ENCODE data around the gene ABI2.

Gene ABI2

DNA sequence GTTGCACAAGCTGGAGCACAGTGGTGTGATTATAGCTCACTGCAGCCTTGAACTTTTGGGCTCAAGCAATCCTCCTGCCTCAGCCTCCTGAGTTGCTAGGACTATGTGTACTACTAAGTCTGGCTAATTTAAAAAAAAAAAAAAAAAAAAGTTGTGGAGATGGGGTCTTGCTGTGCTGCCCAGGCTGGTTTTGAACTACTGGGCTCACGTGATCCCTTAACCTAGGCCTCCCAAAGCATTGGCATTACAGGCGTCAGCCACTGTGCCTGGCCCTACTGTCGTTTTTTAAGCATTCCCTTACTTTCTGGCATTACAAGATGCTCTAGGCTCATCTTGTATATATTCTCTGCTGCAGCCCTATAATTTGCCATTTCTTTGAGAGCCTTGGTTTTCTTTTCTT lies 118.6 kb downstream of the ABI2 start:
- CTCF ChIA-PET = interaction anchor here (0.9 kb wide), 1 partner anchor 221 kb away, joined by 3 read pairs; no protein-coding TSS in a partner anchor
- H3K4me1 ChIP-seq (ENCODE audit: control extremely low read depth in 1 of 4, control insufficient read depth in 4 of 4, insufficient read depth in 4 of 4, low read length in 3 of 4) = peaks cover 6 to 13% (median 10%) of the 10 kb centered on the region in 4 experiments
- no peak overlapping the region for H3K27ac ChIP-seq (ENCODE audit: insufficient read depth in 1 of 2, low read depth in 1 of 2, low read length in 2 of 2, poor library complexity in 1 of 2, severe bottlenecking in 2 of 2)
- WGBS (ENCODE audit: insufficient coverage) = 100% methylated on average over 1 of the region's 3 CpGs
- no peak overlapping the region for H3K4me3 ChIP-seq (ENCODE audit: control insufficient read depth in 1 of 7, extremely low read depth in 1 of 7, insufficient read depth in 4 of 7, low read depth in 2 of 7, low read length in 6 of 7)
- H3K36me3 ChIP-seq (ENCODE audit: control insufficient read depth in 4 of 4, insufficient read depth in 4 of 4, low read length in 3 of 4) = no peaks in the 10 kb centered on the region
- no peak for DNase-seq
- POLR2A ChIA-PET = no interaction called here
- no peaks in the 10 kb centered on the region for H3K9me3 ChIP-seq (ENCODE audit: control extremely low read depth in 1 of 5, control insufficient read depth in 4 of 5, insufficient read depth in 2 of 5, low read depth in 1 of 5, low read length in 4 of 5)
- no peaks in the 10 kb centered on the region for H3K27me3 ChIP-seq (replicated peaks in 2 of 5; ENCODE audit: control insufficient read depth in 4 of 5, insufficient read depth in 5 of 5, low read length in 4 of 5)

GRCh38 chr2:203450561-203450960 lies 122.4 kb downstream of the ABI2 start:
- H3K36me3 ChIP-seq (ENCODE audit: control insufficient read depth in 4 of 4, insufficient read depth in 4 of 4, low read length in 3 of 4) = no peaks in the 10 kb centered on the region
- ChIA-PET POLR2A (no interaction called here), CTCF (no interaction called here)
- no peaks in the 10 kb centered on the region for H3K9me3 ChIP-seq (ENCODE audit: control extremely low read depth in 1 of 5, control insufficient read depth in 4 of 5, insufficient read depth in 2 of 5, low read depth in 1 of 5, low read length in 4 of 5)
- no peak overlapping the region for H3K4me3 ChIP-seq (ENCODE audit: control insufficient read depth in 1 of 7, extremely low read depth in 1 of 7, insufficient read depth in 4 of 7, low read depth in 2 of 7, low read length in 6 of 7)
- H3K27ac ChIP-seq (ENCODE audit: insufficient read depth in 1 of 2, low read depth in 1 of 2, low read length in 2 of 2, poor library complexity in 1 of 2, severe bottlenecking in 2 of 2) = no peak overlapping the region
- peaks cover 5 to 11% (median 9%) of the 10 kb centered on the region in 4 experiments for H3K4me1 ChIP-seq (ENCODE audit: control extremely low read depth in 1 of 4, control insufficient read depth in 4 of 4, insufficient read depth in 4 of 4, low read length in 3 of 4)
- no peaks in the 10 kb centered on the region for H3K27me3 ChIP-seq (replicated peaks in 2 of 5; ENCODE audit: control insufficient read depth in 4 of 5, insufficient read depth in 5 of 5, low read length in 4 of 5)
- 96% methylated on average over 2 of the region's 3 CpGs for WGBS (ENCODE audit: insufficient coverage)
- DNase-seq = no peak

DNA sequence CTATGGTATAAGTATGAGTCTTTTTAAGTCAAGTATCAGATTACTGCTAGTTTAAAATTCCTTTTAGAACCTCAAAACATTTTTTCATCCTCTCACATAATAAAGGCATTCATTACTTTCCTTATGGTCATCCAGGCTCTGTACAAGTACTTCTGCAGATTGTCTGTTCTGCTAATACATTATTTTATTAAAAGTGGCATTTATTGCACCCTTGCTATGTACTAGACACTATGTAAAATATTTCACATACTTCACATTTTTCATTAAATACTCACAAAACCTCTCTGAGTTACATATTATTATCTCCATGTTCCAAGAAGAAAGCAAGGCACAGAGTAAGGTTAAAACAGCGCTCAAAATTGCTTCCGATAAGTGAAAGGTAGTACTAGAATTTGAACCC lies 122.8 kb downstream of the ABI2 start:
- no peak for DNase-seq
- H3K36me3 ChIP-seq (ENCODE audit: control insufficient read depth in 4 of 4, insufficient read depth in 4 of 4, low read length in 3 of 4) = no peaks in the 10 kb centered on the region
- ChIA-PET POLR2A (no interaction called here), CTCF (no interaction called here)
- no peak overlapping the region for H3K4me3 ChIP-seq (ENCODE audit: control insufficient read depth in 1 of 7, extremely low read depth in 1 of 7, insufficient read depth in 4 of 7, low read depth in 2 of 7, low read length in 6 of 7)
- WGBS (ENCODE audit: insufficient coverage) = 100% methylated on average over 2 of the region's 2 CpGs
- H3K27me3 ChIP-seq (replicated peaks in 2 of 5; ENCODE audit: control insufficient read depth in 4 of 5, insufficient read depth in 5 of 5, low read length in 4 of 5) = no peaks in the 10 kb centered on the region
- H3K9me3 ChIP-seq (ENCODE audit: control extremely low read depth in 1 of 5, control insufficient read depth in 4 of 5, insufficient read depth in 2 of 5, low read depth in 1 of 5, low read length in 4 of 5) = no peaks in the 10 kb centered on the region
- H3K4me1 ChIP-seq (ENCODE audit: control extremely low read depth in 1 of 4, control insufficient read depth in 4 of 4, insufficient read depth in 4 of 4, low read length in 3 of 4) = peaks cover 3 to 7% (median 6%) of the 10 kb centered on the region in 4 experiments
- no peak overlapping the region for H3K27ac ChIP-seq (ENCODE audit: insufficient read depth in 1 of 2, low read depth in 1 of 2, low read length in 2 of 2, poor library complexity in 1 of 2, severe bottlenecking in 2 of 2)

- no peak for DNase-seq
Observed at GRCh38 chr2:203451689-203452088, 123.5 kb downstream of the ABI2 start.

GRCh38 chr2:203453858-203454451 lies 125.8 kb downstream of the ABI2 start:
- DNase-seq = peak; percentile 56 to 74 (median 73)
- ChIA-PET POLR2A (no interaction called here), CTCF (interaction anchor here (0.7 to 2.4 kb wide), 9 partner anchors 13 to 881 kb away, joined by 3 to 10 read pairs (median 3); no protein-coding TSS in a partner anchor)
- Histone ChIP-seq H3K4me3 (ENCODE audit: control insufficient read depth in 1 of 7, extremely low read depth in 1 of 7, insufficient read depth in 4 of 7, low read depth in 2 of 7, low read length in 6 of 7) (no peak overlapping the region), H3K9me3 (ENCODE audit: control extremely low read depth in 1 of 5, control insufficient read depth in 4 of 5, insufficient read depth in 2 of 5, low read depth in 1 of 5, low read length in 4 of 5) (no peaks in the 10 kb centered on the region), H3K27ac (ENCODE audit: insufficient read depth in 1 of 2, low read depth in 1 of 2, low read length in 2 of 2, poor library complexity in 1 of 2, severe bottlenecking in 2 of 2) (no peak overlapping the region), H3K4me1 (ENCODE audit: control extremely low read depth in 1 of 4, control insufficient read depth in 4 of 4, insufficient read depth in 4 of 4, low read length in 3 of 4) (no peaks in the 10 kb centered on the region), H3K36me3 (ENCODE audit: control insufficient read depth in 4 of 4, insufficient read depth in 4 of 4, low read length in 3 of 4) (no peaks in the 10 kb centered on the region), H3K27me3 (replicated peaks in 2 of 5; ENCODE audit: control insufficient read depth in 4 of 5, insufficient read depth in 5 of 5, low read length in 4 of 5) (no peaks in the 10 kb centered on the region)
- WGBS (ENCODE audit: insufficient coverage) = no CpG with 5 or more reads among the region's 1 CpG

More at GRCh38 chr2:203451689-203452088, 123.5 kb downstream of the ABI2 start:
- POLR2A ChIA-PET = no interaction called here
- H3K4me3 ChIP-seq (ENCODE audit: control insufficient read depth in 1 of 7, extremely low read depth in 1 of 7, insufficient read depth in 4 of 7, low read depth in 2 of 7, low read length in 6 of 7) = no peak overlapping the region
- peaks cover 0 to under 1% (median under 1%) of the 10 kb centered on the region in 4 experiments for H3K4me1 ChIP-seq (ENCODE audit: control extremely low read depth in 1 of 4, control insufficient read depth in 4 of 4, insufficient read depth in 4 of 4, low read length in 3 of 4)
- no peaks in the 10 kb centered on the region for H3K27me3 ChIP-seq (replicated peaks in 2 of 5; ENCODE audit: control insufficient read depth in 4 of 5, insufficient read depth in 5 of 5, low read length in 4 of 5)
- no peaks in the 10 kb centered on the region for H3K36me3 ChIP-seq (ENCODE audit: control insufficient read depth in 4 of 4, insufficient read depth in 4 of 4, low read length in 3 of 4)
- no CpG with 5 or more reads among the region's 1 CpG for WGBS (ENCODE audit: insufficient coverage)
- H3K9me3 ChIP-seq (ENCODE audit: control extremely low read depth in 1 of 5, control insufficient read depth in 4 of 5, insufficient read depth in 2 of 5, low read depth in 1 of 5, low read length in 4 of 5) = no peaks in the 10 kb centered on the region
- CTCF ChIA-PET = interaction anchor here (1.1 kb wide), 1 partner anchor 25 kb away, joined by 3 read pairs; no protein-coding TSS in a partner anchor
- no peak overlapping the region for H3K27ac ChIP-seq (ENCODE audit: insufficient read depth in 1 of 2, low read depth in 1 of 2, low read length in 2 of 2, poor library complexity in 1 of 2, severe bottlenecking in 2 of 2)

GRCh38 chr2:203455209-203455608 lies 127.0 kb downstream of the ABI2 start:
- POLR2A ChIA-PET = no interaction called here
- DNase-seq = no peak
- CTCF ChIA-PET = interaction anchor here (0.9 to 1.1 kb wide), 2 partner anchors 12 to 360 kb away, joined by 3 to 5 read pairs; no protein-coding TSS in a partner anchor
- no peaks in the 10 kb centered on the region for H3K9me3 ChIP-seq (ENCODE audit: control extremely low read depth in 1 of 5, control insufficient read depth in 4 of 5, insufficient read depth in 2 of 5, low read depth in 1 of 5, low read length in 4 of 5)
- no peak overlapping the region for H3K4me3 ChIP-seq (ENCODE audit: control insufficient read depth in 1 of 7, extremely low read depth in 1 of 7, insufficient read depth in 4 of 7, low read depth in 2 of 7, low read length in 6 of 7)
- H3K36me3 ChIP-seq (ENCODE audit: control insufficient read depth in 4 of 4, insufficient read depth in 4 of 4, low read length in 3 of 4) = no peaks in the 10 kb centered on the region
- WGBS (ENCODE audit: insufficient coverage) = 100% methylated on average over 2 of the region's 3 CpGs
- no peaks in the 10 kb centered on the region for H3K4me1 ChIP-seq (ENCODE audit: control extremely low read depth in 1 of 4, control insufficient read depth in 4 of 4, insufficient read depth in 4 of 4, low read length in 3 of 4)
- no peak overlapping the region for H3K27ac ChIP-seq (ENCODE audit: insufficient read depth in 1 of 2, low read depth in 1 of 2, low read length in 2 of 2, poor library complexity in 1 of 2, severe bottlenecking in 2 of 2)
- no peaks in the 10 kb centered on the region for H3K27me3 ChIP-seq (replicated peaks in 2 of 5; ENCODE audit: control insufficient read depth in 4 of 5, insufficient read depth in 5 of 5, low read length in 4 of 5)

- DNase-seq = no peak
- CTCF ChIA-PET = no interaction called here
- H3K4me1 ChIP-seq (ENCODE audit: control extremely low read depth in 1 of 4, control insufficient read depth in 4 of 4, insufficient read depth in 4 of 4, low read length in 3 of 4) = no peaks in the 10 kb centered on the region
- no peaks in the 10 kb centered on the region for H3K36me3 ChIP-seq (ENCODE audit: control insufficient read depth in 4 of 4, insufficient read depth in 4 of 4, low read length in 3 of 4)
- no peak overlapping the region for H3K27ac ChIP-seq (ENCODE audit: insufficient read depth in 1 of 2, low read depth in 1 of 2, low read length in 2 of 2, poor library complexity in 1 of 2, severe bottlenecking in 2 of 2)
- no peaks in the 10 kb centered on the region for H3K9me3 ChIP-seq (ENCODE audit: control extremely low read depth in 1 of 5, control insufficient read depth in 4 of 5, insufficient read depth in 2 of 5, low read depth in 1 of 5, low read length in 4 of 5)
- POLR2A ChIA-PET = no interaction called here
- H3K27me3 ChIP-seq (replicated peaks in 2 of 5; ENCODE audit: control insufficient read depth in 4 of 5, insufficient read depth in 5 of 5, low read length in 4 of 5) = no peaks in the 10 kb centered on the region
- H3K4me3 ChIP-seq (ENCODE audit: control insufficient read depth in 1 of 7, extremely low read depth in 1 of 7, insufficient read depth in 4 of 7, low read depth in 2 of 7, low read length in 6 of 7) = no peak overlapping the region
Observed at GRCh38 chr2:203461746-203462145, 133.6 kb downstream of the ABI2 start.

Data from common myeloid progenitor, CD34-positive (primary cell).